Kidney epithelial cell (primary cell): ENCODE data around the gene SOCS7. TPM values are rescaled to one million over a fixed set of nuclear protein-coding genes. Genes with fewer than 3 reads are reported as not detected.

Source experiments
- DNase-seq: peaks from one replicate; pipeline ENCODE4 v3.0.0-alpha.2; 2010; ENCODE audit warnings: low read depth
- H3K27me3 ChIP-seq: 2 replicates; pipeline ENCODE4 v1.6.0; 2011; ENCODE audit warnings: low read length; ENCODE audit not compliant: control insufficient read depth, insufficient read depth
- H3K36me3 ChIP-seq: 2 replicates; pipeline ENCODE4 v1.5.1; 2011; ENCODE audit warnings: low read length; ENCODE audit not compliant: control insufficient read depth, insufficient read depth
- H3K4me3 ChIP-seq: 2 replicates; pipeline ENCODE4 v1.5.1; 2011; ENCODE audit warnings: low read depth, mild to moderate bottlenecking, control low read depth, low read length
- total RNA-seq: library from RNA; depleted of rRNA; stranded (reverse); fragments of >200 nt; gene quantifications from 2 replicates; pipeline ENCODE4 v1.2.3, GENCODE V29; 2015
- TF ChIP-seq, protein P1 (sequence below): IDR thresholded peaks from 2 replicates; pipeline ENCODE4 v1.5.1; 2011; ENCODE audit warnings: mild to moderate bottlenecking, moderate library complexity, low read length, control low read depth, inconsistent platforms; ENCODE audit not compliant: insufficient read depth, poor library complexity, severe bottlenecking

SOCS7 gene
- total RNA-seq, 1 donor from 2014 or later: 24.3 TPM

DNA sequence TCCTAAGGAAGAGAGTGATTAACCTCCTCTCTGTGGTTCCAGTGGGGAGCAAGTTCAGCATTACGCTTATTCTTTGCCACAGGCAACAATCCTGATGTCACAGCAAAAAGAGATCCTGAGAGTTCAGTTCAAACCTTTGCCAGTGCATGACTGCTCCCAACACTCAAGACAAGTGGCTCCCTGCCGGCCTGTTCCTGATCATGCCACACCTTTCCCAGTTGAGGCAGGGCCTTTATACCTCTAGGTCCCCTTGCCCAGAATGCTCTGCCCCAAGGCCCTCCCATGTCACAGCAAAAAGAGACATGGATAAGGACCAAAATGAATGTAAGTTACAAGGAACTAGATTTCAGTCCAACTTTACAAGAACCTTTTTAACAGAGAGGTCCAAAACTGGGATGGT, 45.6 kb downstream of the SOCS7 start:
- peaks cover 1% of the 10 kb centered on the region for H3K36me3 ChIP-seq
- no peak for DNase-seq
- H3K27me3 ChIP-seq: no peaks in the 10 kb centered on the region
- H3K4me3 ChIP-seq: no peak overlapping the region
- TF ChIP-seq, protein P1, sequence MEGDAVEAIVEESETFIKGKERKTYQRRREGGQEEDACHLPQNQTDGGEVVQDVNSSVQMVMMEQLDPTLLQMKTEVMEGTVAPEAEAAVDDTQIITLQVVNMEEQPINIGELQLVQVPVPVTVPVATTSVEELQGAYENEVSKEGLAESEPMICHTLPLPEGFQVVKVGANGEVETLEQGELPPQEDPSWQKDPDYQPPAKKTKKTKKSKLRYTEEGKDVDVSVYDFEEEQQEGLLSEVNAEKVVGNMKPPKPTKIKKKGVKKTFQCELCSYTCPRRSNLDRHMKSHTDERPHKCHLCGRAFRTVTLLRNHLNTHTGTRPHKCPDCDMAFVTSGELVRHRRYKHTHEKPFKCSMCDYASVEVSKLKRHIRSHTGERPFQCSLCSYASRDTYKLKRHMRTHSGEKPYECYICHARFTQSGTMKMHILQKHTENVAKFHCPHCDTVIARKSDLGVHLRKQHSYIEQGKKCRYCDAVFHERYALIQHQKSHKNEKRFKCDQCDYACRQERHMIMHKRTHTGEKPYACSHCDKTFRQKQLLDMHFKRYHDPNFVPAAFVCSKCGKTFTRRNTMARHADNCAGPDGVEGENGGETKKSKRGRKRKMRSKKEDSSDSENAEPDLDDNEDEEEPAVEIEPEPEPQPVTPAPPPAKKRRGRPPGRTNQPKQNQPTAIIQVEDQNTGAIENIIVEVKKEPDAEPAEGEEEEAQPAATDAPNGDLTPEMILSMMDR: no peak

DNA sequence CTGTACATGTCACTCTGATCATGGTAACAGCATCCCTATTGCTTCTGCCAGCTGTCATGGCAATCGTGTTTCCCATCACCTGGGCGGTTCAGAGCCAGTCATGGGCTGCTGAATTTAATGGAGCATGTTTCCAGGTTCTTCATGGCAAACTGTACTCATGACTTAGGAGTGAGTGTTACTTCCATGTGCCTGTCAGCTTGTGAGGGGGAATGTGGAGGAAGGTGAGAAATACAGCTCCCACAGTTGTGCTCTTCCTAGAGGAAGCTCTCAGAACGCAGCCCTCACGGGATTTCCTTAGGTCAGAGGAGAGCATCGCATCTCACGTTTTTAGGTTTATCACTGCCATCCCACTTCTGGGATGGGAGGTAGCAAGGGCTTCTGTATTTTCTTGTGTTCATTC, 48.6 kb downstream of the SOCS7 start:
- no peak for DNase-seq
- TF ChIP-seq, protein P1: no peak
- peaks cover 1% of the 10 kb centered on the region for H3K36me3 ChIP-seq
- no peak overlapping the region for H3K4me3 ChIP-seq
- no peaks in the 10 kb centered on the region for H3K27me3 ChIP-seq

DNA sequence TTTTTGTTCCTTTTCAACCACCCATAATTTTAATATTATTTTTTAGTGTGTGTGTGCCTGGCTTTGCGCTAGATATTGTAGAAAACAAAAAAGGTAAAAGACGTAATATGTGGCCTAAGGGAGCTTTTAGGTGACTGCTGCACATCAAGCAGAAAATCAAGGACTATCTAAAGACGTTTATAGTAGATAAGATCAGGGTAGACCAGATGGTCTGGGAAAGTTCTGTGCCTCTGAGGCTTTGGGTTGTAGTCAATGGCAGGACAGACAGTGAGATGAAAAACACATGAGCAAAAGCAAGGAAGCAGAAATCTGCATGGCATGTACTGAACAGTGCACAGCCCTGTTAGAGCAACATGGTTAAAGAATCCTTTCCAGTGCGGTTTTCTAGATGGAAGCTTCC, 49.8 kb downstream of the SOCS7 start:
- DNase-seq: no peak

DNA sequence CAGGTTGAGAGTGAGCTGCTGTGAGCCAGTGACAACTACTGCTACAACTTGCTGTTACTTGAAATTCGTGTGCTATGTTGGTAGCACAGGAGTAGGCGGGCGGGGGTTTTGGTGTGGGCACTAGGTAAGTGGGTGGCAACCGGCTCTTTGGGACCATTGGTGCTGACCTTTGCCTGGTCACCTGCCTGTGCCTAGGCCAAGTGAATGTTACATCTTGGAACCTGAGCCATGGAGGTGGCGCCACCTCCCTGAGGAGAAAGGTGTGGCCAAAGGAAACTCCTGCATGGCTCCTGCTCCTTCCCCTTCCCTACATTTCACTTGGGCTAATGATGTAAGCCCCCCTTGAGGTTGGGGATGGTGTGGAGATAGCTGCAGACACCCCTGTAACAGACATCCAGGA, 51.3 kb downstream of the SOCS7 start:
- peaks cover 1% of the 10 kb centered on the region for H3K36me3 ChIP-seq
- DNase-seq: no peak
- TF ChIP-seq, protein P1: no peak
- H3K27me3 ChIP-seq: no peaks in the 10 kb centered on the region
- no peak overlapping the region for H3K4me3 ChIP-seq

More for the DNA sequence above, 49.8 kb downstream of the SOCS7 start:
- no peak overlapping the region for H3K4me3 ChIP-seq
- TF ChIP-seq, protein P1: no peak
- no peaks in the 10 kb centered on the region for H3K27me3 ChIP-seq
- H3K36me3 ChIP-seq: peaks cover 1% of the 10 kb centered on the region

DNA sequence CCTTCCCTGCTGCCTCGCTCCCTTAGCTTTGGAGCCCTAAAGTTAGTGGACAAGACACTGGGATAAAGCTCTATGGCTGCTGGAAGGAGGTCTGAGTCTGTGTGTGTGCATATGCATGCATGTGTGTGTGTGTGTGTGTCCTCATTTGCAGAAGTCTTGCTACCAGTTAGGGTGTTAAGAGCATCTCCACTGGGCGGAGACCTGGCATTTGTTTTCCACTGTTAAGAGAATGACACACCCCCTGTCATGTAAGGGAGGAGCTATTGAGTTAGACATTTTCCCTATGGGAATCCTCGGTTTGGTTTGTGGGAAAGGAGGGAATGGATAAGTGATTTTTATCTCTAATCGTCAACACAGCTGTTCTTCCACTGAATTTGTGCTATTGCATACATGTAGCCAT, 51.8 kb downstream of the SOCS7 start:
- TF ChIP-seq, protein P1: no peak
- no peak for DNase-seq
- Histone ChIP-seq H3K27me3 (no peaks in the 10 kb centered on the region), H3K4me3 (no peak overlapping the region), H3K36me3 (peaks cover 1% of the 10 kb centered on the region)

DNA sequence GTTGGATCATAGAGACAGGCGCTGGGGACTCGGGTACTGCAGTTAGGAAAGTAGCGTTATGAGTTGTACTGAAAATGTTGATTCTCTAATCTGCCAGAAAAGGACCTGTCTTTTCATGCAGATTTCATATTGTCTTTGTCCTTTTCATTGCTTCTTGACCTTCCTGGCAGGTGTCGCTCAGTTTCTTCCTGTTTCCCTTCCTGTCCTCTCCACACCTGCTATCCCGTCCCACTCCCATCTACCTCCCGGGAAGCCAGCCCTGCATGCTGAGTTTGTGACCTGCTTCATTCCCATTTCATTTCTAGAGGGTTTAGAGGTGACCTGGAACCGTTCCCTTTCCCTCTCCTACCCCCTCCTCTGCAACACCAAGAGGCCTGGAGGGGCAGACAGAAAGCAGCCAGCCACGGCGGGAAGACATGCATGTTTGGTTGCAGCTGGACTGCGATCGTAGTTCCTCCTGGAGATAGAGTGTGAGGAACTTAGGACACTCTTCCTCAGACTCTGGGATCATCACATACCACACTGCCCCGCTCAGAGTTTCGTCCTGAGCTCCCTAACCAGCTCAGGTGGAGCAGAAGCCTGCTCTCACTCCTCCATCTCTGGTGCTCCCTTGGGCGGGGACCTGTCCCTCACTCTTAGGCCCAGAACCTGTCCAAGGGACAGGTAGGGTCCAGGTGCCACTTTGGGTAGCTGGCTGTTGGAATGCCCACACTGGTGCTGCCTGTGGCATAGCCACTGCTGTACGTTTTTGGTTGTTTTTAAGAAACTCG, 52.7 kb downstream of the SOCS7 start:
- H3K36me3 ChIP-seq: peaks cover 1% of the 10 kb centered on the region
- no peak for DNase-seq
- H3K4me3 ChIP-seq: no peak overlapping the region
- TF ChIP-seq, protein P1: no peak
- H3K27me3 ChIP-seq: no peaks in the 10 kb centered on the region
